B cell (primary cell): Measurements from ENCODE around the gene WDR4. TPM values are rescaled to one million over a fixed set of nuclear protein-coding genes. Genes with fewer than 3 reads are reported as not detected.

Source experiments
- ATAC-seq: fragments of 200-7000 bp; cut with Tn5 transposase; one replicate; pipeline ENCODE4 v1.10.0; 2021; ENCODE audit warnings: low read depth, mild to moderate bottlenecking, moderate number of reproducible peaks, moderate library complexity
- CTCF ChIA-PET: fragments of 350-600 bp; sonication (Branson Sonifier 250); formaldehyde crosslinking; loops from one replicate; lab custom pipeline; 2021; ENCODE audit warnings: antibody characterized with exemption, inconsistent platforms; lab: Charles Lee
- POLR2A ChIA-PET: fragments of 350-600 bp; sonication (Branson Sonifier 250); formaldehyde crosslinking; loops from one replicate; lab custom pipeline; 2021; ENCODE audit warnings: antibody characterized with exemption; lab: Charles Lee
- DNase-seq: peaks from one replicate; pipeline ENCODE4 v3.0.0; 2013
- H2AFZ ChIP-seq: 2 replicates; pipeline ENCODE4 v1.6.1; 2012; ENCODE audit warnings: mild to moderate bottlenecking, low read depth, low read length; ENCODE audit not compliant: insufficient read depth, poor library complexity, severe bottlenecking
- H3K27ac ChIP-seq, 2 donors: 1 replicate in 1 of 2; 2 replicates in 1 of 2; pipeline ENCODE4 v1.5.1; 2012 to 2013; ENCODE audit warnings: low read length in 2 of 2, mild to moderate bottlenecking in 2 of 2, moderate library complexity in 1 of 2
- H3K27me3 ChIP-seq, 4 experiments: fragments of 200-600 bp in 1 of 4; sonication (generic) in 1 of 4; replicated peaks in 1 of 4; 1 replicate in 2 of 4; 2 replicates in 2 of 4; pipeline versions ENCODE4 v1.6.1 to v1.7.0; 2013 to 2016; ENCODE audit warnings: low read length in 3 of 4, mild to moderate bottlenecking in 2 of 4, mixed read lengths in 1 of 4, moderate library complexity in 1 of 4; ENCODE audit not compliant: insufficient read depth in 4 of 4, control insufficient read depth in 3 of 4; ENCODE audit errors: control extremely low read depth in 1 of 4
- H3K36me3 ChIP-seq, 2 experiments: replicated peaks in 1 of 2; 1 replicate in 1 of 2; 2 replicates in 1 of 2; pipeline versions ENCODE4 v1.6.1 to v1.7.1; 2013; ENCODE audit warnings: low read length in 1 of 2; ENCODE audit not compliant: insufficient read depth in 2 of 2, control insufficient read depth in 1 of 2; ENCODE audit errors: control extremely low read depth in 1 of 2, extremely low read depth in 1 of 2
- H3K4me1 ChIP-seq, 2 donors: fragments of 200-600 bp in 1 of 2; sonication (generic) in 1 of 2; 1 replicate in 1 of 2; 2 replicates in 1 of 2; pipeline versions ENCODE4 v1.5.1 to v1.6.1; 2013 to 2017; ENCODE audit warnings: low read length in 2 of 2; ENCODE audit not compliant: control insufficient read depth in 2 of 2, insufficient read depth in 2 of 2
- H3K4me2 ChIP-seq: replicated peaks from 2 replicates; pipeline ENCODE3; 2012; ENCODE audit warnings: mild to moderate bottlenecking, low read depth, low read length; ENCODE audit not compliant: poor library complexity, severe bottlenecking
- H3K4me3 ChIP-seq, 5 experiments: fragments of 200-600 bp in 1 of 5; sonication (generic) in 1 of 5; 1 replicate in 3 of 5; 2 replicates in 2 of 5; pipeline versions ENCODE4 v1.5.1 to v1.7.0; 2011 to 2016; ENCODE audit warnings: low read length in 4 of 5, mild to moderate bottlenecking in 4 of 5, low read depth in 2 of 5, control low read depth in 1 of 5, moderate library complexity in 1 of 5; ENCODE audit not compliant: insufficient read depth in 1 of 5; ENCODE audit errors: control extremely low read depth in 1 of 5, extremely low read depth in 1 of 5
- H3K79me2 ChIP-seq: fragments of 200-600 bp; sonication (generic); one replicate; pipeline ENCODE4 v1.6.0; 2016; ENCODE audit warnings: low read length; ENCODE audit not compliant: control insufficient read depth, insufficient read depth
- H3K9ac ChIP-seq: fragments of 200-600 bp; sonication (generic); 2 replicates; pipeline ENCODE4 v1.6.1; 2017; ENCODE audit warnings: mild to moderate bottlenecking, low read length, moderate library complexity
- H3K9me3 ChIP-seq, 3 donors: one replicate each; pipeline versions ENCODE4 v1.6.1 to v1.7.1; 2013; ENCODE audit warnings: low read length in 2 of 3; ENCODE audit not compliant: control insufficient read depth in 2 of 3, insufficient read depth in 1 of 3; ENCODE audit errors: control extremely low read depth in 1 of 3
- H4K20me1 ChIP-seq: 2 replicates; pipeline ENCODE4 v1.6.0; 2012; ENCODE audit warnings: mild to moderate bottlenecking, low read length; ENCODE audit not compliant: insufficient read depth, control insufficient read depth, poor library complexity, severe bottlenecking
- H3K27ac Mint-ChIP-seq: one replicate; pipeline ENCODE4 v1.8.0; 2021; ENCODE audit warnings: mixed read lengths
- H3K27me3 Mint-ChIP-seq: one replicate; pipeline ENCODE4 v1.8.0; 2021; ENCODE audit warnings: mixed read lengths
- H3K4me1 Mint-ChIP-seq: one replicate; pipeline ENCODE4 v1.8.0; 2021; ENCODE audit warnings: mixed read lengths
- H3K4me3 Mint-ChIP-seq: one replicate; pipeline ENCODE4 v1.8.0; 2021; ENCODE audit warnings: mixed read lengths
- H3K9me3 Mint-ChIP-seq: one replicate; pipeline ENCODE4 v1.8.0; 2022; ENCODE audit warnings: mixed read lengths; ENCODE audit not compliant: insufficient read depth
- EZH2 ChIP-seq: IDR thresholded peaks from 2 replicates; pipeline ENCODE4 v1.6.1; 2012; ENCODE audit warnings: borderline replicate concordance, low read depth, mild to moderate bottlenecking, moderate library complexity, low read length; ENCODE audit not compliant: insufficient read depth, poor library complexity, severe bottlenecking
- WGBS: methylation state at CpG from one replicate; pipeline ENCODE4 v1.1.5; 2013; ENCODE audit warnings: missing lambda C conversion rate; ENCODE audit not compliant: insufficient coverage; 5-methylcytosine and 5-hydroxymethylcytosine counted together
- intact Hi-C: fragments of 100-400 bp; cut with micrococcal nuclease; formaldehyde crosslinking; loops from one replicate; pipeline ENCODE4 v1.10.0; 2022
- polyA plus RNA-seq: library from polyadenylated mRNA; depleted of rRNA; stranded (reverse); fragments of >200 nt; gene quantifications from 2 replicates; pipeline ENCODE4 v1.2.3, GENCODE V29; 2012
- total RNA-seq, 2 donors: library from RNA; stranded (reverse); fragments of 120-200 nt in 1 of 2; gene quantifications; 1 replicate in 1 of 2; 2 replicates in 1 of 2; pipeline versions ENCODE4 v1.2.3 to v1.2.4, GENCODE V29; 2013 to 2022
- TF ChIP-seq, protein P1 (sequence below): fragments of 200-600 bp; IDR thresholded peaks from one replicate; pipeline ENCODE4 v1.8.0; 2022; ENCODE audit warnings: antibody characterized with exemption, mild to moderate bottlenecking

WDR4 gene
- total and polyA plus RNA-seq, 2 donors (not counting 1 experiment from before 2014, with no cell fraction given): 17.7 to 40.1 TPM

DNA sequence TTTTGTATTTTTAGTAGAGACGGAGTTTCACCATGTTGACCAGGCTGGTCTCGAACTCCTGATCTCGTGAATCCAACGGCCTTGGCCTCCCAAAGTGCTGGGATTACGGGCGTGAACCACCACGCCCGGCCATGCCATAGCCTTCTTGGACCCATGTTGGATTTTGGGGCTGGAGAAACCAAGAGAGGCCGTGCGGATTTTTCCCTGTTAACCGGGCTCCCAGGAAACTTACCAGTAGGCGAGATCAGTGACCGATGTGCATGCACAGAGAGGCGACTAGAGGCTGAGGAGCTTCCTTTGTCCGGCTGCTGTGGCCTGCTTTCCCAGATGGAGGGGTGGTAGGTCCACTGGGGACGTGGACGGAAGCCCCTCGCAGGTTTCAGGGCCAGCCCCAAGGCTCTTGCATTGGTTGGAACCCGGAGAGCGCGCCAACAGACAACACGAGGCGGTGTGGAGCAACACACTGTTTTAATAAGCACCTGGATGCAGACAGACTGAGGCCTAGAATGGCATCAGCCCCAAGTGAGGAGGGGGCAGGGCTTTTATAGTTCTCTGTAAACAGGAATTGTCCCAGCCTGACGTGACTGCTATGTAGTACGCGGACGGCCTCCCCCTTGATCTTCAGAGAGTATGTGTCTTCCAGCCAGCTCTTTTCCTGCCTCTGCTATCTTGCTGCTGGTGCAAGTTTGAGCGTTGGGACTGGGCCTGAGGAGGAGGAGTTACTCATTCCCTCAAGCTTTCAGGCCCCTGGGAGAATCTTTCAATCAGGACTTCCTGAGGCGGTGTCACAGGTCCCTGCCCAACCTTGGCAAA lies 46.0 kb upstream of the WDR4 start, which contains the start of gene ERVH48-1:
Gene ERVH48-1 (minus strand): TSS at position 517 of the 813 bp plus-strand sequence. CDS start 6,624 bp downstream, outside the sequence.
- POLR2A ChIA-PET: no interaction called here
- 80% methylated on average over 25 of the region's 29 CpGs for WGBS
- Histone ChIP-seq H3K4me1 (peaks cover 11 to 12% of the 10 kb centered on the region in 2 donors), H3K27ac (no peak within 1 kb of the TSS), H3K9ac (no peak within 1 kb of the TSS), H3K4me3 (no peak within 1 kb of the TSS), H3K9me3 (no peaks in the 10 kb centered on the region), H4K20me1 (no peaks in the 10 kb centered on the region), H3K27me3 (no peaks in the 10 kb centered on the region), H3K36me3 (no peaks in the 10 kb centered on the region), H2AFZ (no peak within 1 kb of the TSS), H3K4me2 (no peak within 1 kb of the TSS), H3K79me2 (no peaks in the 10 kb centered on the region)
- Mint-ChIP-seq H3K27me3 (no peaks in the 10 kb centered on the region), H3K9me3 (no peaks in the 10 kb centered on the region), H3K4me3 (no peak within 1 kb of the TSS), H3K4me1 (peaks cover 14% of the 10 kb centered on the region), H3K27ac (peak within 1 kb of the TSS; percentile 50)
- intact Hi-C loops: loop anchor here (10.0 kb wide), 1 partner anchor 331 kb away; no protein-coding TSS in a partner anchor
- no peak for TF ChIP-seq EZH2
- TF ChIP-seq, protein P1, sequence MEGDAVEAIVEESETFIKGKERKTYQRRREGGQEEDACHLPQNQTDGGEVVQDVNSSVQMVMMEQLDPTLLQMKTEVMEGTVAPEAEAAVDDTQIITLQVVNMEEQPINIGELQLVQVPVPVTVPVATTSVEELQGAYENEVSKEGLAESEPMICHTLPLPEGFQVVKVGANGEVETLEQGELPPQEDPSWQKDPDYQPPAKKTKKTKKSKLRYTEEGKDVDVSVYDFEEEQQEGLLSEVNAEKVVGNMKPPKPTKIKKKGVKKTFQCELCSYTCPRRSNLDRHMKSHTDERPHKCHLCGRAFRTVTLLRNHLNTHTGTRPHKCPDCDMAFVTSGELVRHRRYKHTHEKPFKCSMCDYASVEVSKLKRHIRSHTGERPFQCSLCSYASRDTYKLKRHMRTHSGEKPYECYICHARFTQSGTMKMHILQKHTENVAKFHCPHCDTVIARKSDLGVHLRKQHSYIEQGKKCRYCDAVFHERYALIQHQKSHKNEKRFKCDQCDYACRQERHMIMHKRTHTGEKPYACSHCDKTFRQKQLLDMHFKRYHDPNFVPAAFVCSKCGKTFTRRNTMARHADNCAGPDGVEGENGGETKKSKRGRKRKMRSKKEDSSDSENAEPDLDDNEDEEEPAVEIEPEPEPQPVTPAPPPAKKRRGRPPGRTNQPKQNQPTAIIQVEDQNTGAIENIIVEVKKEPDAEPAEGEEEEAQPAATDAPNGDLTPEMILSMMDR: no peak
- ATAC-seq: no peak
- peak; percentile 13 for DNase-seq
- CTCF ChIA-PET: no interaction called here

DNA sequence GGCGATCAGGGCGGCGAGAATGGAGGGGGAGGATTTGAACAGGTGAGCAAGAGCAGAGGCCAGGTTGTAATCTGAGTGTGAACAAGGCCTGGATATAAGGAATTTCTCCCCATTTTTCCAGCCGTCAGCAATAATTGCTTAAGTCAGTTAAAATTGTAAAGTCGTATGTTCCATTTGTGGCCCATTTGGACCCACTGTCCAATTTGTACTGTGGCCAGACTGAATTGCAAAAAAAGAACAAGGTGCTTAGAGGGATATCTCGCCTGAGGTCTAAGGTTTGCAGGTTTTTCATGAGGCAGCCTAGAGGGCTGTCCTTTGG lies 45.1 kb upstream of the WDR4 start:
- H3K9me3 Mint-ChIP-seq: no peaks in the 10 kb centered on the region
- intact Hi-C loops: loop anchor here (10.0 kb wide), 1 partner anchor 330 kb away; no protein-coding TSS in a partner anchor
- Histone ChIP-seq H3K9me3 (no peaks in the 10 kb centered on the region), H3K4me2 (peak overlapping the region; percentile 71), H3K79me2 (no peaks in the 10 kb centered on the region), H2AFZ (peak overlapping the region; percentile 64), H3K27ac (no peak overlapping the region), H3K4me3 (no peak overlapping the region), H3K4me1 (peaks cover 11 to 12% of the 10 kb centered on the region in 2 donors), H4K20me1 (no peaks in the 10 kb centered on the region), H3K9ac (no peak overlapping the region), H3K27me3 (no peaks in the 10 kb centered on the region), H3K36me3 (no peaks in the 10 kb centered on the region)
- peak overlapping the region; percentile 15 for H3K4me3 Mint-ChIP-seq
- no peaks in the 10 kb centered on the region for H3K27me3 Mint-ChIP-seq
- DNase-seq (no peak), ATAC-seq (no peak)
- CTCF ChIA-PET: no interaction called here
- H3K4me1 Mint-ChIP-seq: peaks cover 14% of the 10 kb centered on the region
- 94% methylated on average over 3 of the region's 6 CpGs for WGBS
- no peak for TF ChIP-seq EZH2
- TF ChIP-seq, protein P1: no peak
- H3K27ac Mint-ChIP-seq: peak overlapping the region; percentile 50
- POLR2A ChIA-PET: no interaction called here
